GM21619 (cell line): ENCODE data around the gene SLC16A7.
"Not testable (repeated sequence)": the region's sequence is repeated elsewhere in the genome, so short reads cannot be mapped to it uniquely, and the experiment has no call there.

ENCODE experiments used
- ATAC-seq: cut with Tn5 transposase; IDR thresholded peaks from one replicate; pipeline ENCODE4 v1.9.1; 2021; ENCODE audit not compliant: unreplicated experiment

Gene SLC16A7

GRCh38 chr12:59733200-59733599, 137.4 kb downstream of the SLC16A7 start:
- no peak for ATAC-seq

DNA sequence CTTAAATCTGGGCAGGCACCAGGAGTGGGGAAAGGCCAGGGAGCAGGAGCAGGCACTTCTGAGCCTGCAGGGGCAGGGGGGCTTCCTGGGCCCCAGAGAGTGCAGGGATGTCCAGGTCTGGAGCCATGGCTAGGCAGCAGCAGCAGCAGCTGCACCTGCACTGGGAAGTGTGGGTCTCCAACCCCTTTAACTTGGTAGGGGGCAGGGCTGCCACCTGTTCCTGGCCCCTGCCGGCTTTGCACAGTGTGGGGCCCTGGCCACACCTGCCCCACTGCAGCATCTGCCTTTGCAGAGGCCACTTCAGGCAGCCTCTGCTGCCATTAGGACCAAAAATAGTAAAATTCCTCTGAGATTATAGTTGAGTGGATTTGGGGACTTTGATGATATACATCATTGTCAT, 138.5 kb downstream of the SLC16A7 start:
- no peak for ATAC-seq

DNA sequence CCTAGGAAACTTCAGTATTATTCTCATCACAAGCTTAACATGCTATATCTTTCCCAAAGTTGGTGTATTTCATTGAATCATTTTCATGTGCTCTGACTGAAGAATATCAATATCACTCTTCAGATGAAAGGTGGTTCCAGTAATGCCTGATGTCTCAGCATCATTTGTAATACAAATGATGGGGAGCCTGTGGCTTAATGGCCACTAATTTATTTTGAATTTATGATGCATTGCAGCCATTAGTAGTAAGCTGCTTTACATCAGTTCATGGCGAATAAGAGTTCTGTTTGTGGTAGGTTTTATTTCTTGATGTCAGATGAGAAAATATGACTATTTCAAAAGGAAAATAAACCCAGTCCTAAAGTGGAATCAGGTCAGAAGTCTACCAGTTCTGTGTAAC, 139.4 kb downstream of the SLC16A7 start:
- no peak for ATAC-seq

GRCh38 chr12:59736359-59736758, 140.5 kb downstream of the SLC16A7 start:
- no peak for ATAC-seq

- ATAC-seq, result no peak
Measured at GRCh38 chr12:59736786-59737185, 141.0 kb downstream of the SLC16A7 start.

DNA sequence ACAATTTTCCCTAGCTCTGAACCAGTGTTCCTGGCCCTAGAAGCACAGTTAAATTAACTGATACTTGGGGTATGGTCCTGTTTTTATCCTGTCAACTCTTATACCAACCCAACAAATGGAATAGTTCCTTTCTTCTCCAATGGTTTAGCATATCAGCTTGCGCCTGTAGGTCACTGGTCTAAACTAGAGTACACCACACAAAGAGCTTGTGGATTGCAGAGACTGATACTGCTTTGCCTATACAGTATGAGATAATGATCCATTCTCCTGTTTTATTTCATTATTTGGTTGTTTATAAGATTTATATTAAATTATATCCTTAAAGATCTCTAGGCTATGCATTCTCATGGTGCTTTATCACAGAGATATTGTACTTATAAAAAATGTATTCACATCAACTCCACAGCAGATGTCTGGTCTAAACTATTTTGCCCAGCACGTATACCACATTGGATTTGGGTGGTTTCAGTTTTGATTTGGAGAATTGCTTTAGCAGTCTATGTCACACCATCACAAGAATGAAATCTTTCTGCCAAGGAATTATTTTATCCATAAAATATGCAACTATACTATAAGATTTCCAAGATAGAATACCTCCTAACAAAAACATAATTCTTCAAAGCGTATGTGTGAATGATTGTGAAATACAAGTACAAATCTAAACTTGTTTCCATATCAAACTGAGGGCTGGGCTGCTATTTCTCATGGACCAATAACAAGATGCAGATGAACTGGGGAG, 142.1 kb downstream of the SLC16A7 start:
- no peak for ATAC-seq

- no peak for ATAC-seq
Measured at GRCh38 chr12:59742841-59743240, 147.0 kb downstream of the SLC16A7 start.

DNA sequence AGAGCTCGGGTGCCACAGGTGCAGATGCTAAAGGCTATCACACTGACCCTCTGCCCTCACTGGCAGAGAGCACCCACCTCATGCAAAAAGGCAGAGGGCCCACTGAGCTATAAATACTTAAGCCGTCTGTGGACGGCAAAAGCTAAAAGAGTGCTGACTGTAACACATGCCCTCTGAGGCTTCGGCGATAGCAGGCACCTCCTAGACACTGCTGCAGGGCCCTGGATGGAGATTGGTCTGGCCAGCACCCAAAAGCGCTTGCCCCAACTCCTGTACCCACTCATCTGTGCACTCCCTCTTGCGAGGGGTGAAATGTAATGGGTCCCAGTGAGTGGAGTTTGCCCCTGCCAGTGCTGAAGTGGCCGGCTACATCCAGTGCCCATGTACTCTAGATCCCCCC, 148.7 kb downstream of the SLC16A7 start:
- ATAC-seq, result no peak

DNA sequence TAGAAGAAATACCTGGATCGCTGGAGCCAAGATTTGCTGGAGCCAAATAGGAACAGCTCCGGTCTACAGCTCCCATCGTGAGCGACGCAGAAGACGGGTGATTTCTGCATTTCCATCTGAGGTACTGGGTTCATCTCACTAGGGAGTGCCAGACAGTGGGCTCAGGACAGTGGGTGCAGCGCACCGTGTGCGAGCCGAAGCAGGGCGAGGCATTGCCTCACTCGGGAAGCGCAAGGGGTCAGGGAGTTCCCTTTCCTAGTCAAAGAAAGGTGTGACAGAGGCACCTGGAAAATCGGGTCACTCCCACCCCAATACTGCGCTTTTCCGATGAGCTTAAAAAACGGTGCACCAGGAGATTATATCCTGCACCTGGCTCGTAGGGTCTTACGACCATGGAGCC, 155.3 kb downstream of the SLC16A7 start:
- ATAC-seq, result not testable (repeated sequence)

DNA sequence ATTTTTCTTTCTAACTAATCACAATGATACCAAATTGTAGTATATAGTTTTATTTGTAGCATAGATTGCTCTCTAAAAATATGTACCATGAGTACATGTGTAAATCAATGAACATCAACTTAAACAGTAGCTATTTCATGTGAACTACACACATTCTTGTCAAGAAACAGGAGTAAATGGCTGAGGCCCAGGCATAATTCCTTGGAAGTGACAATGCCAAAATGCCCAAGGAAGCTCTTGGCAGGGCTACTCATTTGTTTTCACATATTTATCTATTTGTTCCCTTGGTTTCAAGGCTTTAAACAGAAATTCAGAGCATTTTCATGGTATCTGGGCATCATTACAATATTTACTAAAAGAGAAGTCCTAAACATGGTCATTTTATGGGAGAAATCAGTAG, 165.7 kb downstream of the SLC16A7 start:
- ATAC-seq, result no peak

DNA sequence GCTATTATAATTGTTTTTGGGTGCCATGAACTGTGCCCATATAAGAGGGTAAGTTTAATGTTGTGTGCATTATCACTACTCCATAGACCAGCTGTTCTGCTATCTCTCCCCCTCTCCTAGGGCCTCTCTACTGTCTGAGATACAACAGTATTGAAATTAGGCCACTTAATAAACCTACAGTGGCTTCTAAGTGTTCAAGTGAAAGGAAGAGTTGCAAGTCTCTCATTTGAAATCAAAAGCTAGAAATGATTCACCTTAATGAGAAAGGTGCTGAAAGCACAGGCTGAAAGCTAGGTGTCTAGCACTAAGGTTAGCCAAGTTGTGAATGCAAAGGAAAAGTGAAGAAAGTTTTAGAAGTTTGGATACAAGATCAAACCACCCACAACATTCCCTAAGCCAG, 168.0 kb downstream of the SLC16A7 start:
- peak; percentile 54 for ATAC-seq

GRCh38 chr12:59768031-59768430, 172.2 kb downstream of the SLC16A7 start:
- no peak for ATAC-seq

GRCh38 chr12:59780605-59781135, 184.8 kb downstream of the SLC16A7 start:
- no peak for ATAC-seq

DNA sequence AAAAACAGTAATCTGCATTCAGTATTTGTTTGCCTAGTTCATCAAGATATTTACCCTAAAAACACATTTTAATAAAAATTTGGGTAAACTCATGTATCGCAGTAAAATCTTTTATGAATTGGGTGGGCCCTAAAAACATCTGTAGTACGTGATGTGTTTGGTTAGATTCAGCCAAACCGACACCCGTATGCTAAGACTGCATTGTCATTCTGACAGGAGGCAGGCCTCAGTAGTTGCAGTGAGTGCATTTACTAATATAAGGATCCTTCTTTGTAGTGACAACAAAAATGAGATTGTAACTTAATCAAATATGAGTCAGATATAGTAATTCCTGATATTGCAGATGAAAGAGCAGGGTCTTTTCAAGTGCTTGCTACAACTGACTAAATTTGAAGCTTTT, 191.8 kb downstream of the SLC16A7 start:
- ATAC-seq, result no peak

DNA sequence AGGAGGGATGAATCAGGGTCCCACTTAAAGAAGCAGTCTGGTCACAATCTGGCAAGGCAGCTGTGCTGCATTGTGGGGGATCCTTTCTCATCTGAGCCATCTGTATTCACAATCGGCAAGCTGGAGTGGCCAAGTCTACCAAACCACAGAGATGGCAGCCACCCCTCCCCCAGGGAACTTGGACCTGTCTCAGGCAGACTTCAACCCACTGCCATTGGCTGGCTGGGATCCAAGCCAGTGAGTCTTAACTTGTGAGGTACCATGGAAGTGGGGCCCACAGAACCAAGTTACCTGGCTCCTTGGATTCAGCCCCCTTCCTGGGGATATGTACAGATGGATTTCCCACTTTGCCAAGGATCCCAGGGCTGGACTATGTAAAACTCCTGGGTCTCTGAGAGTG, 196.8 kb downstream of the SLC16A7 start:
- ATAC-seq, result no peak

- ATAC-seq, result no peak
Measured at GRCh38 chr12:59803735-59804134, 207.9 kb downstream of the SLC16A7 start.

GRCh38 chr12:59808317-59808910, 212.6 kb downstream of the SLC16A7 start:
- peak; percentile 87 for ATAC-seq

- ATAC-seq, result no peak
Measured at GRCh38 chr12:59811991-59812390, 216.2 kb downstream of the SLC16A7 start.

- ATAC-seq, result no peak
Measured at GRCh38 chr12:59812716-59813115, 216.9 kb downstream of the SLC16A7 start.

- ATAC-seq, result no peak
Measured at GRCh38 chr12:59820594-59821011, 224.8 kb downstream of the SLC16A7 start.

DNA sequence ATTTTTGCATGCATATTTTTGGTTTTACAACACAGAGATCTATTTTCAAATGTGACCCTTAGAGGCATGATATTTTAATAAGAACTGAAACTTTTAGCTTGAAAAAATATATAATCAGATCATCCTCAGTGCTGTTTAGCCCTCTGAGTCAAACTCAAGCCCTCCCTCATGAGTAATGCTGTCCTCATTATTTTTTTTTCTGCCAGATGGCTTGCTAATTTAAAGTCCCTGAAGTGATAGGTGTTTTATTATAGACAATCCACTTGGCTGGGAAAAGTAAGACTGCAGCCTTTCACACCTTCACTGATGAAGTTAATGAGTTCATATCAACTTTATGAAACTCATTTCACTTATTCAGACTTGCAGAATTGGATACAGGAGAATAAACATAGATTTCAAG, 227.7 kb downstream of the SLC16A7 start:
- no peak for ATAC-seq

GRCh38 chr12:59827767-59828166, 231.9 kb downstream of the SLC16A7 start:
- ATAC-seq, result no peak

- ATAC-seq, result no peak
Measured at GRCh38 chr12:59828521-59828920, 232.7 kb downstream of the SLC16A7 start.
